Measurements from ENCODE around the gene SLC35F3. TPM values are rescaled to one million over a fixed set of nuclear protein-coding genes. Genes with fewer than 3 reads are reported as not detected.

The SLC35F3 gene
- total RNA-seq, 1 experiment from 2014 or later, result 0.94 TPM

- no peaks in the 10 kb centered on the region for H3K9me3 Mint-ChIP-seq
- no peaks in the 10 kb centered on the region; the same call in 1 of the 2 replicates for H3K27me3 Mint-ChIP-seq (ENCODE audit: low read depth)
- POLR2A ChIA-PET, result no interaction called here
- H3K27ac Mint-ChIP-seq, result no peak overlapping the region
- H3K36me3 Mint-ChIP-seq, result no peaks in the 10 kb centered on the region
- 0 out of 2 replicates have a peak, but pooled peaks cover 6% of the 10 kb centered on the region for H3K4me1 Mint-ChIP-seq
- ATAC-seq, result peak; percentile 61
- no peak for DNase-seq (ENCODE audit: low spot score)
- H3K4me3 Mint-ChIP-seq, result no peak overlapping the region
- TF ChIP-seq FOXK1 (CRISPR knock-in tag; IDR thresholded peaks at IDR 0.05) (no peak), PREB (CRISPR knock-in tag; IDR thresholded peaks at IDR 0.05; ENCODE audit: borderline replicate concordance) (no peak), ZNF317 (CRISPR knock-in tag; IDR thresholded peaks at IDR 0.05; ENCODE audit: borderline replicate concordance, low read depth) (no peak), ELF4 (CRISPR knock-in tag; IDR thresholded peaks at IDR 0.05; ENCODE audit: low read depth) (no peak), FOXP4 (CRISPR knock-in tag; IDR thresholded peaks at IDR 0.05) (no peak), JUN (CRISPR knock-in tag; IDR thresholded peaks at IDR 0.05) (no peak), CBFB (CRISPR knock-in tag; IDR thresholded peaks at IDR 0.05; ENCODE audit: low read depth) (no peak), TEAD1 (CRISPR knock-in tag; IDR thresholded peaks at IDR 0.05) (no peak), ZNF232 (CRISPR knock-in tag; IDR thresholded peaks at IDR 0.05) (no peak), RORB (CRISPR knock-in tag; IDR thresholded peaks at IDR 0.05) (no peak), IRF2 (CRISPR knock-in tag; IDR thresholded peaks at IDR 0.05; ENCODE audit: borderline replicate concordance, low read depth) (no peak)
- CTCF ChIA-PET, result interaction anchor here (0.7 to 2.7 kb wide), 3 partner anchors 10 to 174 kb away, joined by 3 to 11 read pairs (median 9); no protein-coding TSS in a partner anchor
Observed at GRCh38 chr1:234135501-234135900, 231.0 kb downstream of the SLC35F3 start.

- CTCF ChIA-PET, result interaction anchor here (0.7 to 2.7 kb wide), 3 partner anchors 11 to 174 kb away, joined by 3 to 11 read pairs (median 9); no protein-coding TSS in a partner anchor
- no peak for DNase-seq (ENCODE audit: low spot score)
- no peak for ATAC-seq
- Mint-ChIP-seq H3K27me3 (ENCODE audit: low read depth) (no peaks in the 10 kb centered on the region; the same call in 1 of the 2 replicates), H3K9me3 (no peaks in the 10 kb centered on the region), H3K4me1 (0 out of 2 replicates have a peak, but pooled peaks cover 6% of the 10 kb centered on the region), H3K27ac (no peak overlapping the region), H3K4me3 (no peak overlapping the region), H3K36me3 (no peaks in the 10 kb centered on the region)
- TF ChIP-seq SOX15 (CRISPR knock-in tag; IDR thresholded peaks at IDR 0.05), result no peak
- TF ChIP-seq CBFB (CRISPR knock-in tag; IDR thresholded peaks at IDR 0.05; ENCODE audit: low read depth), result no peak
- no peak for TF ChIP-seq CTCF (IDR thresholded peaks at IDR 0.05)
- TF ChIP-seq MLX (CRISPR knock-in tag; IDR thresholded peaks at IDR 0.05), result no peak
- no peak for TF ChIP-seq CREM (CRISPR knock-in tag; IDR thresholded peaks at IDR 0.05)
- no peak for TF ChIP-seq HMGA2 (CRISPR knock-in tag; IDR thresholded peaks at IDR 0.05)
- no peak for TF ChIP-seq ERG (CRISPR knock-in tag; IDR thresholded peaks at IDR 0.05)
- TF ChIP-seq ZNF532 (CRISPR knock-in tag; IDR thresholded peaks at IDR 0.05; ENCODE audit: borderline replicate concordance), result no peak
- no peak for TF ChIP-seq RORB (CRISPR knock-in tag; IDR thresholded peaks at IDR 0.05)
- TF ChIP-seq MYBL2 (CRISPR knock-in tag; IDR thresholded peaks at IDR 0.05), result no peak
- no peak for TF ChIP-seq ZNF396 (CRISPR knock-in tag; IDR thresholded peaks at IDR 0.05; ENCODE audit: borderline replicate concordance)
- TF ChIP-seq FOXJ3 (CRISPR knock-in tag; IDR thresholded peaks at IDR 0.05; ENCODE audit: borderline replicate concordance), result no peak
- TF ChIP-seq NR3C1 (CRISPR knock-in tag; conservative IDR thresholded peaks at IDR 0.05; ENCODE audit: low read depth), result no peak
- POLR2A ChIA-PET, result interaction anchor here (0.8 kb wide), 1 partner anchor 10 kb away, joined by 3 read pairs; no protein-coding TSS in a partner anchor
Observed at GRCh38 chr1:234136073-234136472, 231.6 kb downstream of the SLC35F3 start.
